PC-9 (cell line): ENCODE results near the gene EIF4G3.

ENCODE experiments used
- EZH2 ChIP-seq: fragments of 200-600 bp; sonication (generic); IDR thresholded peaks from 2 replicates; pipeline ENCODE4 v1.8.0; 2017; ENCODE audit warnings: antibody characterized with exemption, low read depth
- TF ChIP-seq, protein P1 (sequence below): fragments of 200-600 bp; sonication (generic); conservative IDR thresholded peaks from 2 replicates; pipeline ENCODE4 v1.6.1; 2017; ENCODE audit warnings: mixed run types, antibody characterized with exemption, mild to moderate bottlenecking, moderate library complexity

DNA sequence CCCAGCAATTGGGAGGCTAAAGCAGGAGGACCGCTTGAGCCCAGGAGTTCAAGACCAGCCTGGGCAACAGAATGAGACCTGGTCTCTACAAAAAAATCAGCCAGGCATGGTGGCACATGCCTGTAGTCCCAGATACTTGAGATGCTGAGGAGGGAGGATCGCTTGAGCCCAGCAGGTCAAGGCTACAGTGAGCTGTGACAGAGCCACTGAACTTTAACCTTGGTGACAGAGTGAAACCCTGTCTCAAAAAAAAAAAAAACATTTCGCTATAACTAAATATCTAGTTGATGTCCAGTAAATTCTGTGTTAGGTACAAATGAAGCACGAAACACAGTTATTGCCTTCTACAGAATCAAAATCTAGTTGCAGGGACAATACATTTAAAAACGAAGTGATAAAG, 293.9 kb downstream of the EIF4G3 start:
- TF ChIP-seq, protein P1, sequence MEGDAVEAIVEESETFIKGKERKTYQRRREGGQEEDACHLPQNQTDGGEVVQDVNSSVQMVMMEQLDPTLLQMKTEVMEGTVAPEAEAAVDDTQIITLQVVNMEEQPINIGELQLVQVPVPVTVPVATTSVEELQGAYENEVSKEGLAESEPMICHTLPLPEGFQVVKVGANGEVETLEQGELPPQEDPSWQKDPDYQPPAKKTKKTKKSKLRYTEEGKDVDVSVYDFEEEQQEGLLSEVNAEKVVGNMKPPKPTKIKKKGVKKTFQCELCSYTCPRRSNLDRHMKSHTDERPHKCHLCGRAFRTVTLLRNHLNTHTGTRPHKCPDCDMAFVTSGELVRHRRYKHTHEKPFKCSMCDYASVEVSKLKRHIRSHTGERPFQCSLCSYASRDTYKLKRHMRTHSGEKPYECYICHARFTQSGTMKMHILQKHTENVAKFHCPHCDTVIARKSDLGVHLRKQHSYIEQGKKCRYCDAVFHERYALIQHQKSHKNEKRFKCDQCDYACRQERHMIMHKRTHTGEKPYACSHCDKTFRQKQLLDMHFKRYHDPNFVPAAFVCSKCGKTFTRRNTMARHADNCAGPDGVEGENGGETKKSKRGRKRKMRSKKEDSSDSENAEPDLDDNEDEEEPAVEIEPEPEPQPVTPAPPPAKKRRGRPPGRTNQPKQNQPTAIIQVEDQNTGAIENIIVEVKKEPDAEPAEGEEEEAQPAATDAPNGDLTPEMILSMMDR = no peak
- no peak for TF ChIP-seq EZH2
